Fibroblast of pulmonary artery (primary cell): Measurements from ENCODE around the gene DNAJC21.

Experiments used
- DNase-seq: peaks from one replicate; pipeline ENCODE4 v3.0.0-alpha.2; 2010; ENCODE audit warnings: low read depth
- H3K4me3 ChIP-seq: replicated peaks from 2 replicates; pipeline ENCODE4 v1.5.1; 2011; ENCODE audit warnings: low read depth, mild to moderate bottlenecking, control low read depth, low read length, moderate library complexity
- CTCF ChIP-seq: IDR thresholded peaks from 2 replicates; pipeline ENCODE4 v1.5.1; 2011; ENCODE audit warnings: mild to moderate bottlenecking, control low read depth, low read length, inconsistent platforms; ENCODE audit errors: missing control alignments

DNAJC21 gene

GRCh38 chr5:34929134-34929719 lies at the start of gene DNAJC21:
DNAJC21 (plus strand) TSS chr5:34929559; CDS start chr5:34929820, 261 bp downstream.
- H3K4me3 ChIP-seq: peak within 1 kb of the TSS; percentile 73
- peak; percentile 97 for DNase-seq
- TF ChIP-seq CTCF: no peak

- no peak for DNase-seq
- no peak for TF ChIP-seq CTCF
These were observed 48.1 kb upstream of the DNAJC21 start for GRCh38 chr5:34881246-34881645.

GRCh38 chr5:34886392-34887119 lies 42.8 kb upstream of the DNAJC21 start:
- no peak for DNase-seq
- no peak overlapping the region for H3K4me3 ChIP-seq
- TF ChIP-seq CTCF: no peak

More at GRCh38 chr5:34881246-34881645, 48.1 kb upstream of the DNAJC21 start:
- no peak overlapping the region for H3K4me3 ChIP-seq

GRCh38 chr5:34889394-34889793 lies 40.0 kb upstream of the DNAJC21 start:
- DNase-seq: no peak
- no peak for TF ChIP-seq CTCF
- no peak overlapping the region for H3K4me3 ChIP-seq

- peak; percentile 74 for DNase-seq
- no peak overlapping the region for H3K4me3 ChIP-seq
- TF ChIP-seq CTCF: no peak
These were observed 37.4 kb upstream of the DNAJC21 start for GRCh38 chr5:34891981-34892380.

- no peak for TF ChIP-seq CTCF
- no peak overlapping the region for H3K4me3 ChIP-seq
- no peak for DNase-seq
These were observed 36.9 kb upstream of the DNAJC21 start for GRCh38 chr5:34892414-34892813.

GRCh38 chr5:34894716-34895115 lies 34.6 kb upstream of the DNAJC21 start:
- no peak overlapping the region for H3K4me3 ChIP-seq
- no peak for TF ChIP-seq CTCF
- no peak for DNase-seq
